HCT116 (cell line): ENCODE data around the gene VWC2.

ENCODE experiments used
- ATF3 ChIP-seq: IDR thresholded peaks from 2 replicates; pipeline ENCODE4 v1.6.1; 2012
- CEBPB ChIP-seq: IDR thresholded peaks from 2 replicates; pipeline ENCODE4 v1.6.1; 2012; ENCODE audit warnings: low read depth
- CTCF ChIP-seq, 3 experiments: fragments of 200-600 bp in 1 of 3; sonication (generic) in 1 of 3; IDR thresholded peaks in 2 of 3; conservative IDR thresholded peaks in 1 of 3; 2 replicates each; pipeline ENCODE4 v1.5.1; 2012 to 2017; ENCODE audit warnings: low read depth in 2 of 3, low read length in 2 of 3, antibody characterized with exemption in 1 of 3, borderline replicate concordance in 1 of 3, control low read depth in 1 of 3, mild to moderate bottlenecking in 1 of 3, mixed read lengths in 1 of 3, mixed run types in 1 of 3, moderate library complexity in 1 of 3; ENCODE audit not compliant: insufficient read depth in 1 of 3
- EZH2 ChIP-seq: fragments of 200-600 bp; sonication (generic); IDR thresholded peaks from 2 replicates; pipeline ENCODE4 v1.6.1; 2017; ENCODE audit warnings: antibody characterized with exemption, mixed run types
- EZH2phosphoT487 ChIP-seq: fragments of 200-600 bp; IDR thresholded peaks from 2 replicates; pipeline ENCODE4 v1.6.1; 2018; ENCODE audit warnings: antibody characterized with exemption, borderline replicate concordance
- JUND ChIP-seq: IDR thresholded peaks from 2 replicates; pipeline ENCODE4 v1.6.1; 2012
- POLR2A ChIP-seq: IDR thresholded peaks from 2 replicates; pipeline ENCODE4 v1.7.0; 2011; ENCODE audit warnings: borderline replicate concordance; ENCODE audit not compliant: insufficient read depth, insufficient read length; ENCODE audit errors: extremely low read depth
- POLR2AphosphoS5 ChIP-seq: IDR thresholded peaks from 2 replicates; pipeline ENCODE4 v1.6.1; 2011; ENCODE audit warnings: mild to moderate bottlenecking, low read depth, low read length, moderate library complexity
- RAD21 ChIP-seq: IDR thresholded peaks from 2 replicates; pipeline ENCODE4 v1.6.1; 2012; ENCODE audit warnings: low read depth, mild to moderate bottlenecking
- SP1 ChIP-seq: IDR thresholded peaks from 2 replicates; pipeline ENCODE4 v1.6.1; 2012; ENCODE audit warnings: low read depth
- SRF ChIP-seq: IDR thresholded peaks from 2 replicates; pipeline ENCODE4 v1.6.1; 2012; ENCODE audit warnings: low read depth
- TF ChIP-seq, protein P1 (sequence below): IDR thresholded peaks from 2 replicates; pipeline ENCODE4 v1.6.1; 2012

DNA sequence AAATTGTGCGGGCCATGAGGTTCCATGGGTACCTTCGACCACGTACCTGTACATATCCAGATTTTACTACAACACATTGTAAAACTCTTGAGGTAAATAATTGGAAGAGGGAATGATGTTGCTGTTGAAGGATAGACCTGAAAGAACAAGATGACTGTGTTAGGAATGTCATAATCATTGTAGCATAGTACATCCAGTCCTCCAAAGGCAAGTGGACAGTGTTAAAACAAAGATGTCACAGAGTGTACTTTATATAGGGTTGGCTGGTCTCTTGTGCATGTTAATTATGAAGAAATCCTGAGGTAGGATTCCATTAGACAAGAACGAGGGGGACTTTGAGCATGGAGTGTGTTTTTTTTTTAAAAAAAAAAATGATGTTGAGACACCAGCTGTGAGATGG is 30.4 kb downstream of the VWC2 start:
- TF ChIP-seq EZH2, result no peak
- TF ChIP-seq EZH2phosphoT487, result no peak
- TF ChIP-seq CTCF (IDR thresholded peaks at IDR 0.05 in 2 of 3, conservative IDR thresholded peaks at IDR 0.05 in 1 of 3; ENCODE audit: borderline replicate concordance in 1 of 3, insufficient read depth in 1 of 3, low read depth in 2 of 3, low read length in 2 of 3), result no peak
- no peak for TF ChIP-seq POLR2AphosphoS5
- no peak for TF ChIP-seq CEBPB
- TF ChIP-seq ATF3, result no peak
- TF ChIP-seq, protein P1, sequence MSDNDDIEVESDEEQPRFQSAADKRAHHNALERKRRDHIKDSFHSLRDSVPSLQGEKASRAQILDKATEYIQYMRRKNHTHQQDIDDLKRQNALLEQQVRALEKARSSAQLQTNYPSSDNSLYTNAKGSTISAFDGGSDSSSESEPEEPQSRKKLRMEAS, result no peak
- no peak for TF ChIP-seq POLR2A
- no peak for TF ChIP-seq SRF
- no peak for TF ChIP-seq RAD21
- TF ChIP-seq SP1, result no peak
- TF ChIP-seq JUND, result no peak
